Stomach (tissue), 19 donors: ENCODE measurements around the gene TAOK1. TPM values are rescaled to one million over a fixed set of nuclear protein-coding genes. Genes with fewer than 3 reads are reported as not detected.
A peak's percentile ranks its signal among the peaks of the same experiment; 100 is the strongest.

ENCODE experiments used
- DNase-seq, 2 donors: peaks; one replicate each; pipeline versions ENCODE4 v3.0.0 to v3.0.0-alpha.2; 2013 to 2019
- H3K27ac ChIP-seq, 5 donors: fragments of 200-600 bp in 4 of 5; sonication (generic) in 4 of 5; one replicate each; pipeline ENCODE4 v1.5.1; 2013 to 2019; ENCODE audit warnings: mild to moderate bottlenecking in 1 of 5, moderate library complexity in 1 of 5
- H3K27me3 ChIP-seq, 3 donors: fragments of 200-600 bp; sonication (generic); one replicate each; pipeline ENCODE4 v1.5.1; 2017 to 2019; ENCODE audit warnings: mixed run types in 1 of 3
- H3K36me3 ChIP-seq, 4 donors: fragments of 200-600 bp; sonication (generic); 1 replicate in 3 of 4; 2 replicates in 1 of 4; pipeline ENCODE4 v1.5.1; 2016 to 2019
- H3K4me1 ChIP-seq, 4 donors: fragments of 200-600 bp; sonication (generic); one replicate each; pipeline ENCODE4 v1.5.1; 2016 to 2019
- H3K4me3 ChIP-seq, 4 donors: fragments of 200-600 bp; sonication (generic) in 3 of 4; one replicate each; pipeline ENCODE4 v1.5.1; 2016 to 2019; ENCODE audit warnings: mild to moderate bottlenecking in 1 of 4
- H3K9me3 ChIP-seq, 4 donors: fragments of 200-600 bp; sonication (generic); one replicate each; pipeline ENCODE4 v1.5.1; 2016 to 2019
- CTCF ChIP-seq, 7 experiments: fragments of 450-650 bp in 4 of 7; fragments of 200-600 bp in 3 of 7; sonication (generic) in 3 of 7; IDR thresholded peaks; one replicate each; pipeline ENCODE4 v1.5.1; 2016 to 2019; ENCODE audit warnings: antibody characterized with exemption in 7 of 7, control low read depth in 2 of 7, mild to moderate bottlenecking in 1 of 7
- EP300 ChIP-seq: sonication (generic); formaldehyde crosslinking; IDR thresholded peaks from one replicate; pipeline ENCODE4 v1.6.1; 2017; ENCODE audit warnings: antibody characterized with exemption
- POLR2A ChIP-seq, 4 donors: fragments of 450-650 bp; IDR thresholded peaks; one replicate each; pipeline ENCODE4 v1.6.1; 2016; ENCODE audit warnings: antibody characterized with exemption in 4 of 4, control low read depth in 2 of 4, mild to moderate bottlenecking in 1 of 4, moderate library complexity in 1 of 4
- POLR2AphosphoS5 ChIP-seq, 3 donors: sonication (generic); formaldehyde crosslinking; IDR thresholded peaks; one replicate each; pipeline ENCODE4 v1.6.1; 2016; ENCODE audit warnings: antibody characterized with exemption in 3 of 3
- WGBS, 5 donors: extraction: QIAGEN DNeasy Blood & Tissue Kit in 3 of 5; methylation state at CpG; one replicate each; pipeline versions ENCODE4 v1.1.5 to v1.1.7; 2013 to 2018; 5-methylcytosine and 5-hydroxymethylcytosine counted together
- intact Hi-C: fragments of 100-400 bp; cut with DNase I; formaldehyde crosslinking; loops from one replicate; pipeline ENCODE4 v1.15.1; 2023; ENCODE audit warnings: low total_unique reads
- long read RNA-seq, 10 donors: transcript quantifications; one replicate each; lab custom pipeline, GENCODE V29; 2026
- polyA plus RNA-seq, 3 donors: library from polyadenylated mRNA; stranded (reverse); fragments of 200-250 nt; gene quantifications; one replicate each; pipeline ENCODE4 v1.2.3, GENCODE V29; 2013
- total RNA-seq, 5 donors: library from RNA; depleted of rRNA; stranded (reverse); fragments of >200 nt; gene quantifications; one replicate each; pipeline versions ENCODE4 v1.1.0 to v1.2.3, GENCODE V29; 2014 to 2016
- donor health status: healthy with polysubstance abuse.
- donor health status: Bipolar disorder and iron deficiency.
- donor health status: healthy.

Gene TAOK1
- total RNA-seq: 100 to 1,000 TPM in 2 of 5 donors, 10 to 100 TPM in 3; 39.3 to 230 (median 56.0) TPM
- 1 to 10 TPM; 4.4 to 6.4 (median 5.7) TPM for polyA plus RNA-seq
- long read RNA-seq, donor 1: 0 reads
- long read RNA-seq, donor 2: 0 reads
- long read RNA-seq, donor 3: 0 reads
- long read RNA-seq, donor 4: 0 reads
- long read RNA-seq, donor 5, full-length matches to known transcripts: 1 of 1 reads
- long read RNA-seq, donor 5, partial matches to known transcripts: 0 of 1 reads
- long read RNA-seq, donor 5, other reads (novel, unspliced or antisense): 0 of 1 reads
- long read RNA-seq, donor 6, partial matches to known transcripts: 0 of 1 reads
- long read RNA-seq, donor 6, other reads (novel, unspliced or antisense): 0 of 1 reads
- long read RNA-seq, donor 7: 0 reads
- long read RNA-seq, donor 8: 0 reads
- long read RNA-seq, donor 9: 0 reads
- long read RNA-seq, donor 10: 0 reads

DNA sequence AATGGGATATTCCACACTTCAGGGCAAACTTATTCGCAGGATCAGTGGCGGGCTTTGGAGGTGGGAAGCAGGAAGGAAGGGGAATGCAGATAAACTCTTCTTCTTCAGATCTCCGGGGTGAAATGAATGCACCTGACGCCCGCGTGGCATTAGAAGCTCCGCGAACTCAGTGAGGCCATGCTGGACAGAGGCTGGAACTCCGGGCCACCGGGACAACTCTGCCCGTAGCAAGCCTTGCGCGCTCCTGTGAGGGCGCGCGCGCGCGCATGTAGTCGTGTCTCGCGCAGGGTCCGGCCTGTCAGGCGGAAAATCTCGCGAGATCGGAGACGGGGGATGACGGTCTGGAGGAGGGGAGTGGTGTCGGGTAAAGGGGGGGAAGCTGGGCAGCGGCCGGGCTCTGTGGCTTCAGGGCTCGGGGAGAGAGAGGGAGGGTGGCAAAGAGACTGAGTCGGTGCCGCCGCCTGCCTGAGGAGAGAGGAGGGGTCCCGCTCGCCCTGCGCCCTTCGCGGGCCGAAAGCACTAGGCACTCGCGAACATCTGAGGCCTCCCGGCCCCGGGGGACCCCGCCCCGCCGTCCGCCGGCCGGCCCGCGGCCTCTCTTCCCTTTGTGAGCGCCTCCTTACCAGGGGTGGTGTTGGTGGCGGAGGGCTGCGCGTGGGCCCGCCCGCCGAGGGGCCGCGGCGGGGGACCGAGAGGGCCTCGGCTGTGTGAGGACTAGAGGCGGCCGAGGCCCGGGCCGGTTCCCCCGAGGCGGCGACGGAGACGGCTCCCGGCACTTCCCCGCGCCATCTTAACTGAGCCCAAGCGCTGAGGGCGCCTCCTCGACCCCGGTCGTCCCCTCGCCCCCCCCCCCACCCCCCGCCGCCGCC, at the start of gene TAOK1:
Gene TAOK1, plus strand, starts transcription at position 382 of the 869 bp plus-strand sequence. CDS start 61,186 bp downstream, outside the sequence.
- peaks cover 23 to 46% (median 34%) of the 10 kb centered on the region in 4 donors for H3K4me1 ChIP-seq
- peak within 1 kb of the TSS; percentile 97 to 99 (median 99) for H3K27ac ChIP-seq
- no peaks in the 10 kb centered on the region for H3K36me3 ChIP-seq
- intact Hi-C loops: no loop called here
- H3K4me3 ChIP-seq: peak within 1 kb of the TSS; percentile 94 to 100 (median 96)
- peak; percentile 99 to 100 for DNase-seq
- H3K9me3 ChIP-seq: no peaks in the 10 kb centered on the region
- 0 to 1% (median 1%) methylated on average over 28 to 87 of the region's 87 CpGs for WGBS, 5 donors
- TF ChIP-seq POLR2AphosphoS5 (IDR thresholded peaks at IDR 0.05): peak; percentile 66 to 87 (median 81)
- TF ChIP-seq EP300: no peak
- TF ChIP-seq CTCF (IDR thresholded peaks at IDR 0.05): no peak
- peak in 2 of 4 donors; percentile 84 to 91 for TF ChIP-seq POLR2A (IDR thresholded peaks at IDR 0.05)
- no peaks in the 10 kb centered on the region for H3K27me3 ChIP-seq

DNA sequence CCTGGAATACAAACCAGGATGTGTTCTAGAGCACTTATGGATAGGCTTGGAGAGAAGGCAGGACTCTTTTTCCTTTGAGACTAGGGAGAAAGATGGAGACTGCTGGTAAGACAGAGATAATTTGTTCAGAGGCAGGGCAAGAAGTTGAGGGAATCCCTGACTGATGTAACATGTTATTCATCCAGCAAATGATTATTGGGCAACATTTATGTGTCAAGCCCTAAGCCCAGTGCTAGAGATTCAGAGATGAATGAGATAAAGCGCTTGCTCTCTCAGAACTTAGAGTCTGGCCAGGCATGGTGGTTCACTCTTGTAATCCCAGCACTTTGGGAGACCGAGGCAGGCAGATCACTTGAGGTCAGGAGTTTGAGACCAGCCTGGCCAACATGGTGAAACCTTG, 48.4 kb upstream of the TAOK1 start:
- Histone ChIP-seq H3K4me3 (no peak overlapping the region), H3K27me3 (peaks cover 0 to 9% (median 0%) of the 10 kb centered on the region in 3 donors), H3K4me1 (no peaks in the 10 kb centered on the region), H3K36me3 (no peaks in the 10 kb centered on the region), H3K9me3 (no peaks in the 10 kb centered on the region), H3K27ac (no peak overlapping the region)
- WGBS, 5 donors: 74 to 92% (median 82%) methylated on average over 2 of the region's 2 CpGs
- DNase-seq: no peak
- intact Hi-C loops: no loop called here
- TF ChIP-seq POLR2AphosphoS5 (IDR thresholded peaks at IDR 0.05): no peak

- Histone ChIP-seq H3K27ac (no peak overlapping the region), H3K9me3 (no peaks in the 10 kb centered on the region), H3K36me3 (no peaks in the 10 kb centered on the region), H3K4me1 (no peaks in the 10 kb centered on the region), H3K4me3 (no peak overlapping the region), H3K27me3 (peaks cover 0 to 9% (median 0%) of the 10 kb centered on the region in 3 donors)
- no peak for DNase-seq
- no peak for TF ChIP-seq POLR2A (IDR thresholded peaks at IDR 0.05)
- 83 to 86% (median 83%) methylated on average over 11 of the region's 11 CpGs for WGBS, 5 donors
- intact Hi-C loops: no loop called here
Observed at GRCh38 chr17:29342158-29342765, 47.9 kb upstream of the TAOK1 start.

DNA sequence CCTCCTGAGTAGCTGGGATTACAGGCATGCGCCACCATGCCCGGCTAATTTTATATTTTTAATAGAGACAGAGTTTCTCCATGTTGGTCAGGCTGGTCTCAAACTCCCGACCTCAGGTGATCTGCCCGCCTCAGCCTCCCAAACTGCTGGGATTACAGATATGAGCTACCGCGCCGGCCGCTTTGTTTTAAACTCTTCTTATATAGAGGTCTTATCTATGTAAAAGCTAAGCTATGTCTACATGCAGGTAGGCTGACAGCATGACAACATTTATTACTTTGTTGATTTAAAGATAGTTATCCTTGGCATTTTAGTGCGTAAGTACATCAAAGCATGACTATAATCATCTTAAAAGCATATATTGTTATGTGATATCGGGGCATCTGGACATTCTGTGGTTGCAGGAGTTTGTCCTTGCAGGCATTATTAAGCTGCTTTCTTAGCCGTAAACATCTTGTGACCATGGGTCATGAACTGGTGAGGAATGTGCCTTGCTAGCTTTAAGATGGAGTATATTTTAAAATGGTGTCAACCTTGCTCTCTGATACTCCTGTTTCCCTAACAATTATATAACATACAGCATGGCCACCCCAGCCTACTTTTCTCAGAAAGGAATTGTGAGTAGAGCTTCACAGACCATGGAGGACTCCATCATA, 45.8 kb upstream of the TAOK1 start:
- intact Hi-C loops: no loop called here
- no peak overlapping the region for H3K4me3 ChIP-seq
- no peak for TF ChIP-seq EP300
- TF ChIP-seq POLR2AphosphoS5 (IDR thresholded peaks at IDR 0.05): no peak
- no peak for TF ChIP-seq CTCF (IDR thresholded peaks at IDR 0.05)
- TF ChIP-seq POLR2A (IDR thresholded peaks at IDR 0.05): no peak
- no peaks in the 10 kb centered on the region for H3K36me3 ChIP-seq
- no peaks in the 10 kb centered on the region for H3K9me3 ChIP-seq
- no peak overlapping the region for H3K27ac ChIP-seq
- no peaks in the 10 kb centered on the region for H3K4me1 ChIP-seq
- H3K27me3 ChIP-seq: peaks cover 0 to 9% (median 0%) of the 10 kb centered on the region in 3 donors
- DNase-seq: peak in 1 of 2 donors; percentile 10
- WGBS, 5 donors: 42 to 66% (median 58%) methylated on average over 11 of the region's 11 CpGs
